Activated T-helper 1 cell treated with anti-CD3 and anti-CD28 coated beads, Interleukin-2, amount 50 U/mL, for 16 hours (primary cell): ENCODE data around the gene RSPO3.

ENCODE experiments used
- DNase-seq, 2 donors: peaks; one replicate each; pipeline ENCODE4 v3.0.0-alpha.2; 2020; ENCODE audit warnings: low read depth in 1 of 2, low spot score in 1 of 2

Gene RSPO3

DNA sequence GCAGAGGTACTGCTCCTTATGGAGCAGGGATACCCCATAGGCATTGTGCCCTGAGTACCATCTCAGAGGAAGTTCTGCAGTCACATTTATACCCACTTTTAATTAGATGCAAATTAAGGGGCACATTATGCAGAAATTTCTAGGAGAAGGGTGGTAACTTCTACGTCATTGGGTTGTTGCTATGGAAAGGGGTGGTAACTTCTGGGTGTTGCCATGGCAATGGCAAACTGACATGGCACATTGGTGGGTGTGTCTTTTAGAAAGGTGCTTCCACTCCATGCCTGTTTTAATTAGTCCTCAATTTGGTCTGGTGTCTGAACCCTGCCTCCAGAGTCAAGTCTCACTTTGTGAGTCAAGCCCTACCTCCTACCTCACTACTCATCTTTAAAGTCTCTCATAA is 42.0 kb downstream of the RSPO3 start:
- DNase-seq = no peak

DNA sequence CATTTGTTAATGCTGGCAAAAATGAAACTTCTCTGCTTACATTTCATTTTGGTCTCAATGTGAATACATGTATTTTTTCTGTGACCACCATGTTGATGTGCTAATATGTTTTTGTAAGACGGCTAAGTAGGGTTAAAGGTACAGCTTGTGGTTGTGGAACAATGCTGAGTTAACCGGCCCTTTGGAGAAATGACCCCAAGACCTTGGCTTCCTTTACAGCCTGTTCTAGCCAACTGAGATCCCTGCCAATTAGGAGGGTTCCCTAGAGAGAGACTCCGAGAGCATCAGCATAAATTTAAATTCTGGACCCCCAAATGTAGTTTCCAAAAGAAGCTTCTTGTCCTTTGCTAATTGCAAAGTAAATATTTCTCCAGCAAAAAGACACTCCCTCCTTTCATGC is 44.4 kb downstream of the RSPO3 start:
- DNase-seq = no peak

DNA sequence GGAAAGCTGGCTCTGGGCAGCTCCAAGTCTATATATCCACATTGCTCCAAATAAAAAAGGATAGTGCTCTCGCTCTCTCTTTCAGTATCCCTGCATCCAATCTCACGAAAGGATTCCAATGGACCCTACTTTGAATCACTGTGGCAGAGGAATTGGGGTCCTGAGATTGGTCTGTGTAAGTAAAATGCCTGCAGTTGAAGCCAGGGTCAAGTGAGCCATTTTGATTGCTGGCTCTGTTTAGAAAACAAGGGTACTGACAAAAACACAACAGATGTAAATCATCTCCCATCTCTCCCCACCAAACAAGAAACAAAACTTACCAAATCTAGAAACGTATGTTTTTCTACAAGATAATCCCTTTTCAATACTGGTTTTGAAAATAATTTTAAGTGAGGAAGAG is 45.6 kb downstream of the RSPO3 start:
- DNase-seq = no peak

DNA sequence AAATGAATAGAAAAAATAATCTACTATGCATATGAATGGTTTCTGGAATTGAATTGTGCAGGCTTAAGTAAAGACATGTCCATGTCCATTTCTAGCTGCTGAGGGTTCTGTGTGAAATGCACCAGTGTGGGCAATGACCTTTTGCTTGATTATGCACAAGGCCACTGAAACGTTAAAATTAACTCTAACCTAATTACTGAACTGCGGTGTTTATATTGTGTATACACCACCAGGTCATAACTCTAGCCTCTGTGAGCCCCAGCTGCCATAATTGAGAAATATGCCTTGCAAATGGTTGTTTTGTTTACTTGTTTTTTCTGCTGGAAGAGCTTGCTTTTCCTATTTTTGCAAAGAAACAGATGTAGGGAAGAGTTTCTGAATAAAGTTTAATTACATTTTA is 46.1 kb downstream of the RSPO3 start:
- DNase-seq = no peak

DNA sequence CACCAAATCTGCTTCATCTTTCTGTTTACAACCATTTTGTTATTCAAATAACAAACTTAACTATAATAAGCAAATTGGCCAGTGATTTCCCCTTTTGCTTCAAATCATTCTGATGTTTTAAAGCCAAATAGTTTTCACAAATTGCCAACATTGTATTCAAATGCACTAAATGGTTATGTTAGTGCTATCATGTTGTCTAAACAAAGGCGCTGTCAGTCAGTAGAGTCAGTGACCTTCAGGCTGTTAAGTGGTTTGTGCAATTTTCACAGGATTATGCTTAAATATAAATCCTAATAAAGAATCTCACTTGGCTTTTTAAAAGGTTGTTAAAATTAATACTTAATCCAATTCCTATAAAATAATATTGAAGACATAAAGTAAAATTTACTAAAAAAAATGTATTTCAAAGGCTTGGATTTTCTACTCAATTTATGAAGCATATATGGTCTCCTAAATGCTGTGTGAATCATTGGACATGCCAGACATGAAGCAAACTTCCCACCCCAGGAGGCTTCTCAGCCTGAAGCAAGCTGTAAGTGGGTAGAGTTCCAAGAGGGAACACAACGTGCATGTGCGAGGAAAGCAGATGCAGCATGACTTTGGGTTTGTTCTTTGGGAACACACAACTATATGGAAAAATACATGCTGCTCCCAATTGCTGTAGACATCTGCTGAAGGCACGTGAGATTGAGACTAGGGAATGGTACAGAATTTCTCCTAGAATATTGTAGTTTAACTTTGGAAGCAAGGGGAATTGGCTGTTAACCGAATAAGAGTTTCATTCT is 54.9 kb downstream of the RSPO3 start:
- DNase-seq = no peak

DNA sequence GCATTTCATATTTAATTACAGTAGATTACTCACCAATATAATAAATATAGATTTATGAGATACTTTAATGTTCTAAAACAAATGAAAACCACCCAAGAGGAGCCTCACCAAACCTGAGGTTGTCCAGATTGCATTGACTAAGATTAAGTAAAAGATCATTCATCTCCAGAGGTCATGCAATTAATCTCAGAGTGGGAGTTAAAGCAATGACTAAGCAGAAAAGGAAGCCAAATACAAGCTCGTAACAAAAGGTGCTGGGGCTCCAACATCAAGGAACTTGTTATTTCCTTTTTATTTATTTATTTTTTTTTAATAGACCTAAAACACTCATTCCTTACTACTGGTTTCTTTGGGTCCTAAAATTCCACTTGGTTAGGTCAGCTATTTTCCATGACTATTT is 57.7 kb downstream of the RSPO3 start:
- no peak for DNase-seq

DNA sequence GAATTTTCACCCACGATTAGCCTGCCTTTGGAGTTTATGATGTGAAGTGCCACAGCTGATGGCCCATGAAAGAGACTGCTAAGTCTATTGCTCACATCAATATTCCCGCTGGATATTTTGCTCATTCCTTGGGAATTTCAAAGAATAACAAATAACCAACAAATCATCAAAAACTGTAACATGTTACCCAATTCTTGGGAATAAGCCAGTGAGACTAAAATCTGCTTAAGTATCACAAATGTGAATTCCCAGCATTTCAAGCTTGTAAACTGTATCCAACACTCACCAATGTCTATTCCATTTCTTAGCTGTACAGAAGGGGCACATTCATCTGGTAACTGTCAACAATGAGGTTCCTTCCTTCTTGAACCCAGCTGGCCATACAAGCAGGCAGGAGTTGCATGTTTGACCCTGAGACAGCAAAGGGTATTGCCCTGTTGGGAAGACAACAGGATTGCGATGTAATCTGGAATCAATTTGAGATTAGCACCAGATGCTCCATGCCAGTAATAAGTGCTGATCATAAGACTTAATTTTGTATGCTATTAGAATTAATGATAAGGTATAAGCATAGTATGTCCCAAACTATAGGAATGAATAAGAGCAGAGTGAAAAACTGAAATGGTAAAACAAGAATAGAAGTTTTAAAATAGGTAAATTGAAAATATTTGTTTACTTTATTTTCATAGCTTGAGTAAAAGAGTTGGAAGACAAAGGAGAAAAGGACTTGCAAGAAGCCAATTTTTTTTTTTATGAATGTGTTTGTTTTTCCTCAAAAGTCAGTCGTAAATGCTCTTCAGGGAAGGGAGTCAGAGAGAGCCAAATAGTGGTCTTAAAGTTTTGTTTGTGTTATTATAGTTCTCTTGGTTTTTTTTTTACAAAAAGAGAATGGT is 58.8 kb downstream of the RSPO3 start:
- DNase-seq = no peak

DNA sequence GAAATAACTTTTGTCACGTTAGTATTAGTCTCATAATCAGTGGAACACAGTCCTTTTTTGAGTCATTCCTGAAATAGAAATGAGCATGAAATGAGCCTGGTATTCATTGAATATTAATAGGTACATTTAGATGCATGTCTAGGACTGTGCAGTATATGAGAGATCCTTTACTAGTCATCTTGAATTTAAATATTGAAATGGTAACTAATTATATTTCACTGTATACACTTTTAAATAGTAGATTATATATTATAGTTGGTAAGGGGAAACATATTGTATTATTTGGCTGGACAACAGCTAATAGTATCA is 59.4 kb downstream of the RSPO3 start:
- no peak for DNase-seq

DNA sequence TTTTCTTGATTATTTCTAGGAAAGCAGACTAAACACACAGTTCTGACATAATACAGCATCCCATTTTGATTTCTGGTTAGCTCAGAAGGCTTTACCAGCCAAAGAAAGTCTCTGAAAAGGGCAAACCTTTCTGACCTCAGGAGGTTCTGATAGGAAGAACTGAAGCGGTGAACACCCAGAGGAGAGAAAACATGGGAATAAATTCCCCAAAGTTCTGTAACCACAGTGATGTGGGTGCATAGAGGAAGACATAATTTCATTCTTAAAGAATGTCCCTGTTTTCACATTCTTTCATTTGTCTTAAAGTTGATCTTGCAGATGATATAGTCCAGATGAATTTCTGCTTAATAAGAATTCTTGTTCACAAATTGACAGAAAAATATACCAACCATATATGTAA is 60.3 kb downstream of the RSPO3 start:
- no peak for DNase-seq

DNA sequence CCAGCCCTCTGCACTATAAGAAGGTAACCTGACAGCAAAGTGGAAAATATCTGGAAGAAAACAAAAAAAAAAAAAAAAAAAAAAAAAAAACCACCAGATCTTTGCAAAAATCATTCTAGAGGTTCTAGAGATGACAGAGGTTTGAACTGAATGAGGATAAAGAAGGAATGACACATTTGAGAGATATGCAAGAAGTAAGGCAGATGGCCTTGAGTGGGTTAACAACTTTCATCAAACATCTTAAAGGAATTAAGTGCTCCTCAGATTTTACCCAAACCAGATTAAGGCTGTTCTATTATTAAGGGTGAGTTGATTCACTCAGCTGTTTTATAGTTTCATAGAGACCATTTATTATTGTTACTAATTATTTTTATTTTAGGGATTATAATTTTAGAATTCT is 62.0 kb downstream of the RSPO3 start:
- no peak for DNase-seq

DNA sequence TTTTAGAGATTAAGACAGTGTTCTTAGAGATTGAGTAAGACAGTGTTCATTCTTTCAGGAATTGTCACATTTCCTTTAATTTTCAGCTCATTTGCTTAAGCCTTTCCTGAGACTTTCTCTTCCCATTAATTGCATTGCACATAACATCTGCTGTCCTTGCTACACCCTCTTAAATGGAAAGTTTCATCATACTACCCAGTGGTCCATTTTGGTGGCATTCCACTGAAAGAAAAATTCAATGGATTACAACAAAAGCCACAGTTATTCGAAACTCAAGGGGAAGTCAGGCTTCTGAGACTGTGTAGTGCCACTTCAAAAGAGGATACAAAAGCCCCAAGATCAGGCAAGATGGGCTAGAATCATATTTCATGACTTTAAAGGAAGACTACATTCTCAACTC is 64.0 kb downstream of the RSPO3 start:
- no peak for DNase-seq

DNA sequence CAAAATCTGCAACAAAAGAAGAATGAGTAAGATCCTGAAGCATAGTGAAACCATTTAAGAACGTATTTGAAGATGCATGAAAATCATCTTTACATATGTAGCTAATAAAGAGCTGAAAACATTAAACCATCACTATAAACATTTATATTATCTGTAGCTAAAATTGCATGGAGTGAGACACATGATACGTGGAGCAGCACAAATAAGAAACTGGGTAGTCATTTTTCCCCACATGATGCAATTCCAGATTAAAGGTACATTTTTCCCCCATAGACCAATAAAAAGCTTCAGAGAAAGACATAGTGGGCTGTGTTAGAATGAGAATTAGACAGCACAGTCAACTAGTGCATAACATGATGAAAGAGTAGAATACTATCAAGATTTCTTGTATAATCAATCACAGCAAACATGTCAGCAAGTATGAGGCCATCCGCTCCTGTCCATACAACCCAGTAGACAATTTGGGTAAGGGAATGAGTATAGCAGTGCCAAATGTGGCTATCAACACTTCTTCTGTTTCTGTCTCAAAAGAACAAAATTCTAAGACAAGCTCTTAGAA is 67.0 kb downstream of the RSPO3 start:
- DNase-seq = no peak

DNA sequence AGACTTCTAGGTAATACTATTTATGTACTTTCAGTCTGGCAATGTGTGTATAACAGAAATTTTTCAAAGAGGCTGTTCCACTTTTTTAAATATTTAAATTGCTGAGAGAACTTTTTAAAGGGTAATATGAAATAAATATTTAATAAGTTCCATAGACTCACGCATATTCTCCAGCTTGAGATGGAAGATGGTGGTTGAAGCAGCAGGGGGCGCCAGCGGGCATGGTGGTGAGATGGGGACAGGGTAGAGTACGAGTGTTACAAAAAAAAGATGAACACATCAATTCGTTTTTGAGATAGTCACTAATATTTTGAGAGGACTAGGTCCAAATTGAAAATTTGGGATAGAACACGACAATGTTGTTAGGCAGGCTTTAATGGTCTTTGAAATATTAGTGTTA is 68.4 kb downstream of the RSPO3 start:
- peak; percentile 6 to 21 for DNase-seq

DNA sequence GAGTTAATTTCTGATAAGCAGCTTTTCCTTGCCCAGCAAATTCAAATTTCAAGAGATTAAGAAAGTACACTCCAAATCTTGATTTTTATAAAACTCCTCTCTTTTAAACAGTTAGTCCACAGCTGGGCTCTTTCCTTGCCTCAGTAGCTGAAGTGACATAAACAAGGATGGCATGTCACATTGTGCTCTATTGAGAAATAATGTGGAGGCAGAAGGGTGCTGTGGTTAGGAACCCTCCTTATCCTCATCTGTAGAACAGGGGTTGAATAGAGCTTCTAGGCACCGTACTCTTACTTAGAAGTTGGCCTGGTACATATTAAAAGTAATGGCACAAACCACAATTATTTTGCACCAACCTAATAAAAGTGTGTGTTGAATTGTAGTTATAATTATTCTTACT is 70.3 kb downstream of the RSPO3 start:
- DNase-seq = no peak

DNA sequence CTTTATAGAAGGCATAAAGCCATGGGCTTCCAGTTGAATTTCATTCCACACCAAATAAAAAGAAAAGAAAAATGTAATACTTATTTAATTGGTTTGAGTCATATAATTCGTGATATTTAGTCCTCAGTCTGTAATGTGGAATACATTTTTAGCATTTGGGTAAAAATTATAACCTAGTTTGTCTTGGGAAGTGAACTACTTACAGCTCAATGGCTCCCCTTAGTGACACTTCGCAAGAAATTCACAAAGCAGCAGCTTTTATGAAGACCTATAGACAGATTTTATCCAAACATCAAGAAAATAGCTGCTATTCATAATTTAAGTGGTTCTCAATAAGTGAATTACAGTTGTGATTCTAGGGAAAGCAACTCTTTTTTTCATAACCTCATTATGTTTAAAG is 72.1 kb downstream of the RSPO3 start:
- no peak for DNase-seq

DNA sequence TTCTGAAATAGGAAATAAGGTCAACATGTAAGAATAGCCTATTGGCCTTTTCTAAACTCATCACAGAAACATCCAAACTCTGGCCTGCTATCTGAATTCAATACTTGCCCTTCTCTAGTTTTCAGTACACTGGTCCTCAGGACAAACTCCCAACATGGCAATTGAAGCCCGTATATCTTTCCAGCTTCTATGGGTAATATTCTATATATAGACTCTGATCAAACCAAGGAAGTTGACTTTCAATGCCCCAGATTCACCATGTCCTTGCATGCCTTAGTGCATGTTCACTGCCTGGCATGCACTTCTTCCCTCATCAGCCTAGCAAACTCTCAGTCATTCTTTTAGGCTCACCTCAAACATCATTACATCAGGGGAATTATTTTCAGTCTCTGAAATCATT is 73.2 kb downstream of the RSPO3 start:
- DNase-seq = no peak

DNA sequence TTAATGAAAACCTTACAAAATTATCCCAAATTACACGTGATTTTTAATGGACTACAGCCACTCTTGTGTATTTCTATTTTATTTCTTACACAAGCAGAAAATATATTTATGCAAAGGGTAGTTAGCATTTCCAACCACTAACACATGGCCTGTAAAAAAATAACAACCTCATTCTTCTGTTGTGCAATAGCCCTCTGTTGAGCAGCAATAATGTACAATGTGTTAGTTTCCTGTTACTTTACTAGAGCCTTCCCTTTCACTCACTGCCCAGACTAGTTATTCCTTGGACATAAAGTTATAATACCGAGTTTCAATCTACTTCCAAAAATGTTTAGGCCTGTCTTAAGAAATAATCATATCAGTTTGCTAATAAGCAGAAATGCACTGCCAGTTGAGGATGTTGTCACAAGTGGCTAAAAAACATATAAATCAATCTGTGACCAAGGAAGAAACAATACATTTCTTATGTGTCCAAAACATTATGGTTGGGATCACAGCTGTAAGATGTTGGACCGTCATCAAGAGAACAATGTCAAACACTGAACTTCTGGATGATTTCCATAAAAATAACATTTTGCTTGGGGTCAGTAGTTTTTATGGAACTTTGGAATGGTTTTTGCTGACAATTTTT is 74.6 kb downstream of the RSPO3 start:
- DNase-seq = no peak

DNA sequence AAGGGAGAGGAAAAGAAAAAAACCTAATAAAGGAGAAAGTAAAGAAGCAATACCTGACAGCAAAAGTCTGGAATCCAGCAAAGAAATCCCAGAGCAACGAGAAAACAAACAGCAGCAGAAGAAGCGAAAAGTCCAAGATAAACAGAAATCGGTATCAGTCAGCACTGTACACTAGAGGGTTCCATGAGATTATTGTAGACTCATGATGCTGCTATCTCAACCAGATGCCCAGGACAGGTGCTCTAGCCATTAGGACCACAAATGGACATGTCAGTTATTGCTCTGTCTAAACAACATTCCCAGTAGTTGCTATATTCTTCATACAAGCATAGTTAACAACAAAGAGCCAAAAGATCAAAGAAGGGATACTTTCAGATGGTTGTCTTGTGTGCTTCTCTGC is 77.4 kb downstream of the RSPO3 start:
- DNase-seq = no peak

DNA sequence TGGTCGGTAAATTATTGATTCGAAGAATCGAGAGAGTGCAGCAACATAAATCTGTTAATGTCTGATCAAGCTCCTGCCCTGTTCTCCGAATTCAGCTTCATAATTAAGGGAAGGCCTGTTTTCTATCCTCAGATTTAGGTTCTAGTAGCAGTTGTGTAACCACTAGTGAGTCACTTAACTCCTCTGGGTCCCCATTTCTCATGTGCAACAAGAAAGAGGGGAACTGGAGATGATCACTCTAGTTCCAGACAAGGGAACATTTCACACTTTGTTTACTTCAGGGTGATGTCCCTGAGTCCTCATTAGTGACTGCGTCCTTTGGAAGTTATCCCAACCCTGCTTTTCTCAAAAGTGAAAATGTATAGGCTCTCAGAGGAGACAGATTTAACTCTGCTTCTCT is 80.1 kb downstream of the RSPO3 start:
- no peak for DNase-seq

DNA sequence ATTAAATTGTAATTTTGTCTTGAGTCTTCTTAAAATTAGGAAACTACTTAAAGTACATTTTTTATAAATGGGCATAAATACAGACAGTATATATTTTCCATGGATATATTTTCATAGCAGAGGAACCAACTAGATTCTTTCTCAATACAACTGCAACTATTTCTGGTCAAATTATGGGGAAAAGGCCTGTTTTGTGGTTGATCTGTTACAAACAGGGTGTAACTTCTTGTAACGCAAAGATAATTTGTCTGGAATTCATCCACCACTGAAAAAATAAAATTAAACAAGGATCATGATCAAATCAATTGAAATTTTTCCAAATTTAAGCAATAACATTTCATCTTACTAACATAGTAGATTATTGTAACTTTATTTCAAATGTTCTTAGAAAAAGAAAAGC is 81.0 kb downstream of the RSPO3 start:
- no peak for DNase-seq

DNA sequence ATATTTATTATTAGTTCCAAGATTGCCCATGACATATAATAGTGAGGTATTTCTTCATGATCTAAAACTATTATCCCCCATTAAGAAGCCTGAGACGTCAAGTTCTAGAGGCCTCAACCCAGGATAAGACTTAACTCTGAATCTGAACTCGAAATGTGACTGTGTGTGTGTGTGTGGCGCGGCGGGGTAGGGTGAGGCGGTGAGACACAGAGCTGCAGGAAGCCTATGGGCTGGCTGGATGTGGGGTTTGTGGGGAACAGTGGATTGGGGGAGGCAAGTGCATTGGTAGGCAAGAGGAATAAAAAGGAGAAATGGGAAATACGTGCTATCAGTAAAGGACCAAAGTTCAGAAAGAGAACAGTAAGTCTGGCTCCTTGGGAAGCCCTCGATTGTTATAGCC is 81.6 kb downstream of the RSPO3 start:
- no peak for DNase-seq

DNA sequence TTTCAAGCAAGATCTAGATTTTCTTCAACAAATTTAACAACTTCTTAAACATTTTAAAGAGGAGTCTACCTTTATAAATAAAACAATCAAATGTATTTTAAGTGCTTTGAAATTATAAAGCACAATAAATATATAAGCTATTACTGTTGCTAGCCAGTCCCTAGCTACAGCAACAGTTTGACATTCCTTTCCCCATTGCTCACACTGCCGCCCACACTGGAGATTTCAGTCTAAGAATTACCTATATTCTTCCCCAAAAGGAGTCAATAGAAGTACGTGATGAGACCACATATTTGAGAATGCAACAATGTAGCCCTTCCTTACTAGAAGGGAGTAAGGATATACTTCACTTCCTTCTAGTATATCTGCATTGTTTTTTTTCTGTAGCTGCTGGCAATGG is 82.8 kb downstream of the RSPO3 start:
- DNase-seq = no peak
